GM18517 (cell line): Measurements from ENCODE around the gene AFAP1.

ENCODE experiments used
- ATAC-seq: cut with Tn5 transposase; IDR thresholded peaks from one replicate; pipeline ENCODE4 v1.9.1; 2021; ENCODE audit warnings: mild to moderate bottlenecking, moderate library complexity; ENCODE audit not compliant: unreplicated experiment

Gene AFAP1

DNA sequence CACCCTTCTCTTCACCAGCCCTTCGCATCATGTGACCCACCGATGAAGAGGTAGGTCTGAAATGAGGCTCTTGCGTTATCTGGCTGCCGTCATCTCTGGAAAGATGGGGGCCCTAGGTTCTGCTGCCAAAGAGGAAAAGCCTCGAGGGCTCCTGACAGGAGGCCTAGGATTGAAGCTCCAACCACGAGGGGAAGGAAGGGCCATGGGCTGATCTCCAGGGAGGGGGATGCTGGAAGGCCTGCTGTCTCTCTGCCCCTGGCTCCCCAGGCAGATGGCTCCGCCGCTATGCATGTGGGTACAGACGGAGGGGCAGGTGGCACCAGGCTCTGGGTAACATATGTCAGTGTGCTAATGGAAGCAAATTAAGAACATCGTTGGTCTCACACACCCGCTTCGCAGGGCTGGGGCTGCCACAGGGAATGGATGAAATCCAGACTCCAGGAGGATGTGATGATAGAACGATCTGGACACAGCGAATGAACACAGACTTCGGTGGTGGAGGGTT, 44.9 kb downstream of the AFAP1 start:
- ATAC-seq = no peak

DNA sequence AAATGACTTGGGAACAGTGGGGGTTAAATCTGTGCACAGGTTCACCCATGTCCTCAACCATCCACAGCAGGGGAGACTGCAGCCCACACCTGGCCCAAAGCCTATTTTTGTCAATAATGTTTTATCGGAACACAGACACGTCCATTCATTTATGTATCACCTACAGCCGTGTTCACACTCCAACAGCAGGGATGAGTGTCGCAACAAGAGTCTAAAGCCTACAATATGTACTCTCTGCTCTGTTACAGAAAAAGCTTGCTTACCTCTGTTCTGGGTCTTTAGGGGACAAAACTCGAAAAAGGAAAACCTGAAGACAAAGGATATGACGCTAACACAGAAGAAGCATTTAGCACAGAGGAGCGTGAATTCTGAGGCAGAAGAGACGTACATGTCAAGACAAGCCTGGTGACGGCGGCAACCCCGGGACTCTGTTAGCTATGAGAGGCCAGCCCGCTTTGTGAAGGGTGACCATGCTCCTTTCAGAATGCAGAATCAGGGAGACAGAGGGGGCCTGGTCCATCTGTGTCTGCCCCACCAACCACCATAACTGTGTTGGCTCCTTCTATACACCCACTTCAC, 45.5 kb downstream of the AFAP1 start:
- no peak for ATAC-seq

DNA sequence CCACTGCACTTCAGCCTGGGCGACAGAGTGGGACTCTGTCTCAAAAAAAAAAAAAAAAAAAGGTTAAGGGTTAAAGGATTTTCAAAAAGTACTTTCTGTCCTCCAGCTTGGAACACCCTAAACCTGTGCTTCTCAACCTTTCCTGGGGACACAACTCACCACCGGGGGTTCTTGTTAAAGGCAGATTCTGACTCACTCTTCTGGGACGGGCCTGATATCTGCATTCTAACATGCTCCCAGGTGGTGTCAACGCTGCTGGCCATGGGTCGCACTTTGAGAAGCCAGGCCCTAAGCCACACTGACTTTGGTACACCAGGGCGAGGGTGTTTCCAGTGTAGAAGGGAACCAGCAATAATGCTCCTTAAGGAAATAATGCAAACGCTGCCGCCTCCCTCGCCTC, 46.1 kb downstream of the AFAP1 start:
- ATAC-seq = no peak

DNA sequence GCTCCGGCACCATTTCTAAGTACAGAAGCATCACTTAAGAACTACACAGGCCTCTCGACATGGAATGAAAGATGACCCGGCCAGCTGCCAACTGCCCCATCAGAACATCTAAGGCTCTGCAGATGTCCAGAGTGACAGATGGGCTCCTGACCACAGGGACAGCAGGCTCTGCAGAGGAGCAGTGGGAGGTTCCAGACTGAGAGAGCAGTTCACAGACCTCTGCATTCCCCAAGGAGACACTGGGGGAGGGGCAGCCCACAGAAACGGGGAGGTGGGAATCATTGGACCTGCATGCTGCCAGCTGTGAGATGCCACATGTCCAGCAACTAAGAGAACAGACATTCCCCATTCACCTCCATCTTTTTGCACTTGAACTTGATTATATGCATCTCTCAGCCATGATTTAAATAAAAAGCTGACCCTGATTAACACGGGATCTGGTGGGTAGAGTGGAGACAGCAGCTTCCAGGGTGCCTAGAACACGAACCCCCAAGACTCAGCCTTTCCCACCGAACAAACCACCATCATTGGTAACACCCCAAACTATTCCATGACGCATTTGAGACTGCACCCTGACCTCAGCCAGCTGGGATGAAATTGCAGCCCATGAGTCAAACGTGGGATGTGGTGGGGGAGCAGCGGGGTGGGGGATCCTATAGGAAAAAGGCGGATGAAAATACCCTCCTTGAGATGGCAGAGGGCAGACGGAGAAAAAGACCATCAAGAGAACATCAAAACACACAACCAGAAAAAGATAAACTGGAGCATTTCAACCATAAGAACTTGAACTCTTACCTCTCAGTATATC, 47.2 kb downstream of the AFAP1 start:
- no peak for ATAC-seq

DNA sequence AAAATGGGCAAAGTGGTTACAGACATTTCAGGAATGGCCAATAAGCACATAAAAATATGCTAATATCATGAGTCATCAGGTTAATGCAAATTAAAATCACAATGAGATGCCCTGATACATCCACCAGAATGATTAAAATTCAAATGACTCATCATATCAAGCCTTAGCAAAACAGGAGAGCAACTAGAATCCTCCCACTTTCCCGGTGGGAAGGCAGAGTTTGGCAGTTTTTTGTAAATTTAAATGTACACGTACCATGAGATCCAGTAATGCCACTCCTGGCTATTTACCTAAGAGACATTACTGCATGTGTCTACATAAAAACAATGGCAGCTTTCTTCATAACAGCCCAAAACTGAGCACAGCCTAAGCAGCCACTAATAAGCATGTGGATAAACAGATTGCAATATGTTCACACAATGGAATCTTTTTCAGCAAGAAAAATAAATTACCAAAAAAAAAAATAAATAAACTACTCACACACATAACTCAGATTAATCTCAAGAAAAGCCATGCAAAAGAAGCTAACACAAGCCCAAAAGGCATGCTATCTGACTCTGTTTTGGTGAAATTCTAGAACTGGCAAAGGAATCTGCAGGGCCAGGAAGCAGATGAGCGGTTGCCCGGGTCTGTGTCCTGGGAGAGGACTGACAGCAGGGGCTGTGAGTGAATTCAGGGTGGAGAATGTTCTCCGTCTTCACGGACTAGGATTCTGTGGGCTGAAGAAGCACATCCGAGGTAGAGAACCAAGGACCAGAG, 48.8 kb downstream of the AFAP1 start:
- ATAC-seq = no peak

DNA sequence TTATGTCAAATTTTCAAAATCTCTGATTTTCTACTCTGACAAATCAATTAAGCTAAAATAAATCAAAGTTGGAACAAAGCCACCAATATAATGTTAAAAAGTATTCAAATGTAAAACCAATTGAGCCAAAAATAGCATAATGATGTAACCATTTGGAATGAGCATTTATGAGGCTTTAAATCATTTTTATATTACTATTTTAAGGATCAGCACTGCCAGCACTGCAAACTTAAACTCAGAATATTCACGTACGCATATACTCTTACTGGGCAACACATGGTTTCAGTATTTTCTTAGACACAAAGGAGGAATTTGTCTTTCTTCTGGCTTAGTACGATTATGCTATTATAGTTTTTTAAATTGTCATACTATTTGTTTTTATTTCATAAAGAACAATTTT, 52.2 kb downstream of the AFAP1 start:
- ATAC-seq = no peak

DNA sequence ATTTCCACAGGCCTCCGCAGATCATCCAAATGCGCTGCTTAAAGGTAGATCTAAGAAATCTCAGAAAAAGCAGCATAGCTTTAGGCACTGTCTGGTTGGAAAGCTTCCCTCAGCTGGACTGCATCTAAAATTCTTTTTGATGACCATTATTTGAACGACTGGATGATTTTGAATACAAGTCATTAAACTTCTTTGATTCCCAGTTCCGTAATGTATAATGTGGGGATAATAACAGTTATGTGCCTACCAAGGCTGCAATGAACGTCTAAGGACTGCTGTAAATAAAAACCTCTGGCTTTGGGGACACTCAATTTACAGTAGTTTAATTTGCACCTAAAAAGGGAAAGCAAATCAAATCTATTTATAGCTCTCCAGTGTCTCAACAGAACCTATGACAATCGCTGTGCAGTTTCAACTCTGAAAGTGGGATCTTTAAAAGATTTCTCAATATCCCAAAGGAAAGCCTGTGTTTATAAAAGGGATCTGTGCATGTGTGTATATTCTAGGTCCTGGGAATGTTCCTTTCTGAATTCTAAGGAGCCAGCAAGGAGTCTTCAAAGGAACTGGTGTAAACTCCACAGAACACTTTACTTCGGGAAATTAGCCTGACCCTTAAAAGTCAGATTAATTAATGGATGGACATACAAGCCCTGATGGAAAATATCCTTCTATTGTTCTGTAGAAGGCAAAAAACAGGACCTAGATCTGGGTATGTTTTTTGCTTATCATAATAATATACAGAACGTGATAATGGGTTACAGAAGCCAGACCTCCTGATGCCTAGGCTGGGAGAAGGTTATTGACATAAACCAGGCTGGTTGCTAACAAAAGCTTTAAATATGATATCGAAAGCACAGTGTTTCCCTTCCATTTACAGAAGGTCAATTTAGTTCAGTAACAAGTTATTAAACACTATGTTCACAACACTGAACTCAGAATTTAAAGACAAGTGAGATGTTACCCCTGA, 53.4 kb downstream of the AFAP1 start:
- no peak for ATAC-seq

DNA sequence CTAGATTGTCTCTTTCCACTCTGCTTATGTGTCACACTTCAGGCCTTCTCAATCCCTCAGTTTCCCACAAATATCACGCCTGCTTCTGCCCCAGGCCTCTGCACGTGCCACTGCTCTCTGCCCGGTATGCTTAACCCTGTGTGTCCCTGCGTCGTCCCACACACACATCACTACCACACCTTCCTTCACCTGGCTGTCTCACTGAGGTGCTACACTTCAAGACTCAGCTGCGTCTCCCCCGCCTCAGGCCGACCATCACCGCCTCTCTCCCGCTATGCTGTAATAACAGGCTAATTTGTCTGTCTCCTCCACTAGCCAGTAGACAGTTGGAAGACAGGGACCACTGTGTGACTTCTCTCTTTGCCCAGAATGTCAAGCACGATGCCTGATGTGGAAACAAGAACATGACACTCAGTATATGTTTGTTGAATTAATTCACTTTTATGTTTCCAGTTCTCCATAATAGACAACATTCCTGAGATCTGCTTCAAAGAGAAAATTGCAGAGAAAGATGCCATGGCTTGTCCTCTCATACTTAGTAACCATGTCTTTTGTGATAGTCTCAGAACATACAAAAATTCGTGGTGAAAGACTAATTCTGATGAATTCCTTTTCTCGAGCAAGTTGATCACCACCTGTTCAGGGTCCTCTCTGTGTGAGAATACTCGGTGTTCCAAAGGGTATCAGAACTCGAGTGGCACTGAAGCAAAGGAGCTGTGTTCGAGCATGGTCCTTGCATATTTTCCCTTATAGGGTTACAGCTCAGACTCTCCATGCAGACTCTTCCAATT, 54.2 kb downstream of the AFAP1 start:
- no peak for ATAC-seq

DNA sequence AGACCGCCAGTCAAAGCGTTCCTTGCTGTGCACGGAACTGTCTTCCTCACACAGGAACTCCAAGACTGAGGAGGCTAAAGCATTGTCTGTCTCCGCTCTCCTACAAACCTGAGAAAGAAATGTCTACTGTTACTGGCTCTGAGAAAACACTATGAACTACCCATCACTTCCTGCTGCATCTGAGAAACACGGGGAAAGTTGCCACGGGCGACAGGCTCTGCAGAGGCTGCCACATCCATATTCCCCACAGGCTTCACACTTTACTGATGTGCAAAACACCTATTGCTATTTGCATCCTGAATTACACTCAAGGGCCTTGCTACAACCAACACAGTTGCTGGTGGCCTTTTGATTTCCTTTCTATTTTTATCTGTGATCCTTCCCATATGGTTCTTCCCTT, 59.0 kb downstream of the AFAP1 start:
- no peak for ATAC-seq

DNA sequence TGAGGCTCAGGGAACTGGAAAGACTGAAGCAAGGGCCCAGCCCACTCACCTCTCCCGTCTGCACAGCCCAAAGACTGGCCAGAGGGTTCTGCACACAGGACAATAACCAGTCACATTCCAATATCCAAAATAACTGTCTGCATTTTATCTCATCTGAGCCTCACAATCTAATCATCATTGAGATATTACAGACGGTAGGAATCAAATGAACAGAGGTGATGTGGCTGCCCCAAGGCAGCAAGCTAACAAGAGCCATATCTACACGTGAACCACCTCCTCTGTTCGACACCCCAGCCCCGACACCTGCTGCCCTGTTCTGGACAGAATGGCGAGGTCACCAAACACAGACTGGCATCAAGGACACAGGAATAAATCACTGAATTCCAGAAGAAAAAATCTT, 60.5 kb downstream of the AFAP1 start:
- ATAC-seq = no peak

DNA sequence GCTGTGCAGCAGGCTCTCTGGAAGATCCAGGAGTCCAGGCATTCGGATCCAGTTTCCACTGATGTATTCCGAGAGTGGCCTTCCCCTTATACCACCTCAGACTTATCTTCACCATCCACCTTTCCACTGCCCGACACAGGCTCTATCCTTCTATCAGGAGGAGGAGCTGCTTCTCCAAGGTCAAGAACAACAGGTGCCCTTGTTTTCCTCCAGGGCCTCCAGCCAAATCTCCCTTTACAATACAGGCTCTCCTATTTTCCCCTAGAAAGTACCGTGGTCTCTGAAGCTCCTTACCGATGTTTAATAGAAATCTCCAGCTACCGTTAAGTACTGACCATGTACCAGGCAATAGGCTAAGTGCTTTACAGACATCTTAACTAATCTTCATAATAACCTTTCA, 61.3 kb downstream of the AFAP1 start:
- ATAC-seq = no peak

DNA sequence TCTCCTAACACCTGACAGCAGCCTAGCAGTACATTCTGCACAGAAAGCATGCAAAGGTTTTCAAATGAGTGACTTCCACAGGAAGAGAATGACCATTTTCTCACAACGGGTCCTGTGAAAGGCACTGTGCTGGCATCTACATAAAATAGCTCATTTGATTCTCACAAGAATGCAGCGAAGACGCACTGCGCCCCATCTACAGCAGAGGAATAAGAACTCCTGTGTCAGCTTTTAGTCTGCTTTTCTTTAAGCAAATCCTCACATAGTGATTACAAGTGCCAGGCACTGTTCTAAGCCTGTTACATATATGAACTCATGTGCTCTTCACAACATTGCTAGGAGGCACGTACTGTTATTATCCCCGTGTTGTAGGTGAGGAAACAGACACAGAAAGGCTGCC, 62.5 kb downstream of the AFAP1 start:
- no peak for ATAC-seq

DNA sequence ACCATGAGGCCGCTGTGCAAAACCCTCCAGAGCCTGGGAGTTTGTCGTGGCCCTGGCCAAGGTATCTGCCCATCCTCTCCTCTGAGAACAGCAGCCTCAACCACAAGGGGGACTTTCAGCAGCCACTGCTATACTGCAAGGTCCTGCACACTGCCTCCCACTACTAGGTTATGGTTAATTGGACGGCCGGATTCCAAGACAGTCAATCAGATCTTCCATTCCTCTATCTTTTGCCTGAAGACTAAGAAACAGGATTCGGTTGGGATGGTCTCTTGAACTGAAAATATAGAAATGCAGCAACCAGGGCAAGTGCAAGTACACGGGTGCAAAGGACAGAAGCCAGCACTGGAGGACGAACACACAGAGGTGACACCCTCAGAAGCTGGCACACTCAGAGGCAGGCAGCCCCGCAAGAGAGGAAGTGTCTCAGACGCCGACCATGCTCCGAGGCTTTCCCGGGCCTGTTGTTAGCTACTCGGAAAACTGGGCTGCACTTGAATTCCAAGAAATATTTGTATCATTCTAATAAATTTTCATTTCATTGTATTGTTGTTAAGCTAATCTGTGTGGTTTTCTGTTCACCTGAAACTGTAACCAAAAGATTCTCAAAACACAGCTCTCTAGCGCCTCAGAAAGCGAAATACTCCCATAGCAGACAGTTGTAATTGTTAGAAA, 63.3 kb downstream of the AFAP1 start:
- no peak for ATAC-seq

DNA sequence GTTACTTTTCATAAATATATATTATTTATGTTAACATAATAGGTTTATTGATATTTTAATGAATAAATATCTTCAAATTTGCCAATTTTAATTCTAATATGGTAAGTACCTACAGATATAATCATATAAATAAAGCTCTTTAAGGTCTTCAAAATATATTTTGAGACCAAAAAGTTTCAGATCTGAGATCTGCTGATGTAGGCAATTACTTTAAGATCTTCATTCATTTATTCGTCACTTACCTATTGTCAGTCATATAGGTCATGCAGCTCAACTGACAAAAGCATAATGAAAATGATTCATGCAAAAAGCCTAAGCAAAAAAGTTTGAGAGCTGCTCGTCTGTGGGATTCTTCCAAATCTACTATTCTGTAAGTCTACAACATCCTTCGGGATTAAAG, 64.8 kb downstream of the AFAP1 start:
- no peak for ATAC-seq

DNA sequence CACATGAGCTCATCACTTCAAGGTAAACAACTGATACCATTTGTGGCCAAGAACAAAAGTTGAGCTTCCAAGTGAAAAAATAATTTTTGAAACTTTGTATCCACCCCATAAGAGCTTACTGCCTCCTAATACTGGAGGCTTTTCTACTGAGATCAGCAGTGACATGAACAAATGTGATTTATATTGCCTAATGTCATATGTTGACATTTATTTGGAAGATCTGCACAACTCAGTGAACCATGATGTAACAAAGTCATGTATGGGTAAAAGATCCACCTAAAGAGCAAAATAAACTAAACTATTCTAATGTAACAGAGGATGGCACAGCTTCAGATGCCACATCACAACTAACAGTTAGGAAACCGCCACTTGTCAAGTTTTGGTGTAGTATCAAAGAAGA, 65.8 kb downstream of the AFAP1 start:
- no peak for ATAC-seq

DNA sequence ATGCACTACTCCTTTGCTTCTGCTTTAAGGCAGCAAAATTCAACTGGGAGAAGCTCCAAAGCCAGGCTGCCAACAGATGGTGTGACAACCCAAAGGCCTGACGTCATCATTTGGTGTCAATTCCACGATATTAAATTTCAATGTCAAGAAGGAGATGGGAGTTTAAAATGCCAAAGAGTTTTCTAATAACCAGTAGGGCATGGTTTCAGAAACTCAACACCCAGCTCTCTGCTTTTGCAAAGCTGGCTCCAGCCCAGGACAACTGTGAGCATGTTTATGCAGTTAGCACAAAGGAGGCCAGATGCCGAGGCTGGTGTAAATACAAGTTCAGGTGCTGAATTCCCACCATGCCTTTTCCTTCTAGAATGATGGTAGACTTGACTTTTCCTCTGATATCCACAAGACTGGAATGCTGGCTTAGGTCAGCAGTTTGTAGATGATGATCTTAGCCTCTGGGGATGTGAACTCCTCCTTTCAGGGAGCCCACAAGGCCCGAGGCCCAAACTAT, 67.3 kb downstream of the AFAP1 start:
- ATAC-seq = no peak

DNA sequence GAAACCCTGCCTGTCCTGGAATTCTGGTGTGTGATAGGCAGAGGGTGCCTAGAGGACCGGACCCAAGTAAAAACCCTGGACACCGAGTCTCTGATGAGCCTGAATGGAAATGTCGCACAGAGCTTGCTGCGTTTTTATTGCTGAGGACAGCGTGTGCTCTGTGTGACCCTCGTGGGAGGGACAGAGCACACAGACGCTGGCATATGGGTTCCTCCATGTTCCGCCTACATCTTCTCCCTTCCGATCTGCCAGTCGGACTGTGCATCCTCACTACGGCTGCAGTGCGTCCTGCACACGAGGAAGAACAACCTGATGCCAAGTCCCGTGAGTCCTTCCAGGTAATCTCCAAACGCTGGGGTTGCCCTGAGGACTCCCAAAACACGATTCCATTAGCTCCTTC, 68.3 kb downstream of the AFAP1 start:
- ATAC-seq = no peak

DNA sequence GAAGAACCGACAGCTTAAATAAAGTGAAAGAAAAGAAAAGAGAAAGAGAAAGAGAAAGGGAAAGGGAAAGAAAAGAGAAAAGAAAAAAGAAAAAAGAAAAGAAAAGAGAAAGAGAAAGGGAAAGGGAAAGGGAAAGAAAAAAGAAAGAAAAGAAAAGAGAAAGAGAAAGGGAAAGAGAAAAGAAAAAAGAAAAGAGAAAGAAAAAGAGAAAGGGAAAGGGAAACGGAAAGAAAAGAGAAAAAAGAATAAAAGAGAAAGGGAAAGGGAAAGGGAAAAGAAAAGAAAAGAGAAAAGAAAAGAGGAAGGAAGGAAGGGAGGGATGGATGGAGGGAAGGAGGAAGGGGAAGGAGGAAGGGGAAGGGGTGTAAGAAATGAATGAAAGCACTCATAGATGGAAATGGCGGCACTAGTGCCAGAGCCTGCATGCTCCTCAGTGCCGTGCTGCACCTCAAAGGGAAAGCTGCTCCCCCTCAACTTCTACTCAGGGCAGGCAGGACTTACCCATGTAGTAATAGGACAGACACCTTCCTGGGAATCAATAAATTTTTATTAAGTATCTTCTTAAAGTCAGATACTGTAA, 70.7 kb downstream of the AFAP1 start:
- no peak for ATAC-seq

DNA sequence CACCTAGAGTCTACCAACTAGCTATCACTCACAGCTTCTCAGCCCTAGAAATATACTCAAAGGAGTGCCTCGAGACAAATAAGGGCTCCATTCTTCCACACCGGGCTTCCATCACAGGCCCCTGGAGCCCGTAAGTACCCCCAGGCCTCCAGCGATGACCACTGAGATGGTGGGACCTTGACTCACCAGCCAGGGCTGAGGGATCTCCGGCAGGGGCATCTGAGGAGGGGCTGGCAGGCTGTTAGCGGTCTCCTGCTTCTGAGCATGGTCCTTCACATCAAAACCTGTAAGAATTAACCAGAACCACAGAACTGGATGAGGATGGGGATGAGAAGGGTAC, 71.3 kb downstream of the AFAP1 start:
- no peak for ATAC-seq
